ENCODE results near the gene SPIRE1.

The SPIRE1 gene

DNA sequence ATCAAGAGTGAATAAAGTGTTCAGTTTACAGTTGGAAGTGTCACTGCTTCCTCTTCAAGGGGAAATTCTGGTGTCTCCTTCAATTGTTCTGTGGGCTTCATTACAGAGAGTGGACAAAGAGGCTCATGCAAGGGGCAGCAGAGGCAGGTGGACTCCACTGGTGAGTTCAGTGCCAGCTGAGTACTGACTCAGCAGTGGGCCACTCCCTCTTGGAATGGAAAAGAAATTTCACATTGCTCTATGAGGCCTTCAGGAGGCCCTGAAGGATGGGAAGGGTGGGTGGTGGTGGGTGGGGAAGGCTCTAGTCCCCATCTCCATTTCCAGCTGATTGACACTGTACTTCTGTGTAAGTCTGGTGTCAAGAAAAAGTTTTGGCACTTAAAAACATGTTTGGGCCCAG lies 183.8 kb downstream of the SPIRE1 start:
- no peak for ATAC-seq

DNA sequence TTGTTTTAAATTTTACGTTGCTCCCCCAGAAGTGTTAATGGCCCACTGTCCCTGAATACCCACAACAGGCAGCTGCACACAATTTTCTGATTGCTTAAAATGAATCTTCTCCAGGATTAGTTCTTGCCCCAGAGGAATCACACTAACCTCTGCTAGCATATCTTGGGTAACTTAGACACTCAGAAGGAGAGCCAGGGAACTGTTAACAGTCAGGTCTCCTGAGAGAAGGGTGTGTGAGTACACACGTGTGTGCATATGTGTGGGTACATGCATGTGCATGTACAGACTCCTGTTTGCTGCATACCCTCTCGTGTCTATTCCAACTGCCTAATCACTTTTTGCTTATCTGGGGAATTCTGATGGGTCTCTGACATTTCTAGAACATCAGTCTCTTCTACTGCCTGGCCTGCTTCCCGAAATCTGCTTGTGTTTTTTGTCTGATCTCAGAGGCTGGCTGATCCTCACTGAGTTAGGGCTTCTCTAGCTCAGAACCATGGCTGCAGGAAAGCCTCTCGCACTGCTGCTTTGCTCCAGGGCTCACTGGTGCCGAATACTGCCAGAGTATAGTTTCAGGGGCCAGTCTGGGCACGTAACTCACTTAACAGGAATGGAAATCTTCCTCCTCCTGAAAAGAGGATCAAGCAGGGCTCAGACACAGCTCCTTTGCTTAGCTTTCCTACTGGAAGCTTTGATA lies 187.4 kb downstream of the SPIRE1 start:
- no peak for ATAC-seq
- TF ChIP-seq CREB5 (CRISPR knock-in tag; IDR thresholded peaks at IDR 0.05; ENCODE audit: low read depth) (no peak), ZNF8 (CRISPR knock-in tag; IDR thresholded peaks at IDR 0.05) (no peak), ARNTL (CRISPR knock-in tag; IDR thresholded peaks at IDR 0.05; ENCODE audit: borderline replicate concordance, low read depth) (no peak), ZFP30 (CRISPR knock-in tag; IDR thresholded peaks at IDR 0.05) (no peak), OSR1 (CRISPR knock-in tag; IDR thresholded peaks at IDR 0.05) (no peak), ESRRG (CRISPR knock-in tag; IDR thresholded peaks at IDR 0.05) (no peak)

More for the DNA sequence above, 183.8 kb downstream of the SPIRE1 start:
- no peak for TF ChIP-seq ZFP30 (CRISPR knock-in tag; IDR thresholded peaks at IDR 0.05)
- TF ChIP-seq, protein P1, sequence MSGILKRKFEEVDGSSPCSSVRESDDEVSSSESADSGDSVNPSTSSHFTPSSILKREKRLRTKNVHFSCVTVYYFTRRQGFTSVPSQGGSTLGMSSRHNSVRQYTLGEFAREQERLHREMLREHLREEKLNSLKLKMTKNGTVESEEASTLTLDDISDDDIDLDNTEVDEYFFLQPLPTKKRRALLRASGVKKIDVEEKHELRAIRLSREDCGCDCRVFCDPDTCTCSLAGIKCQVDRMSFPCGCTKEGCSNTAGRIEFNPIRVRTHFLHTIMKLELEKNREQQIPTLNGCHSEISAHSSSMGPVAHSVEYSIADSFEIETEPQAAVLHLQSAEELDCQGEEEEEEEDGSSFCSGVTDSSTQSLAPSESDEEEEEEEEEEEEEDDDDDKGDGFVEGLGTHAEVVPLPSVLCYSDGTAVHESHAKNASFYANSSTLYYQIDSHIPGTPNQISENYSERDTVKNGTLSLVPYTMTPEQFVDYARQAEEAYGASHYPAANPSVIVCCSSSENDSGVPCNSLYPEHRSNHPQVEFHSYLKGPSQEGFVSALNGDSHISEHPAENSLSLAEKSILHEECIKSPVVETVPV (CRISPR knock-in tag; IDR thresholded peaks at IDR 0.05): no peak

GRCh38 chr18:12468445-12468844 lies 189.5 kb downstream of the SPIRE1 start:
- TF ChIP-seq RARB (CRISPR knock-in tag; IDR thresholded peaks at IDR 0.05) (no peak), GLIS3 (CRISPR knock-in tag; IDR thresholded peaks at IDR 0.05) (no peak), CSDC2 (CRISPR knock-in tag; IDR thresholded peaks at IDR 0.05) (no peak)
- ATAC-seq: no peak

- ATAC-seq: no peak
- TF ChIP-seq ISL1 (CRISPR knock-in tag; IDR thresholded peaks at IDR 0.05): no peak
- no peak for TF ChIP-seq CSDC2 (CRISPR knock-in tag; IDR thresholded peaks at IDR 0.05)
- TF ChIP-seq ESRRG (CRISPR knock-in tag; IDR thresholded peaks at IDR 0.05): no peak
- no peak for TF ChIP-seq RARB (CRISPR knock-in tag; IDR thresholded peaks at IDR 0.05)
- TF ChIP-seq, protein P2, sequence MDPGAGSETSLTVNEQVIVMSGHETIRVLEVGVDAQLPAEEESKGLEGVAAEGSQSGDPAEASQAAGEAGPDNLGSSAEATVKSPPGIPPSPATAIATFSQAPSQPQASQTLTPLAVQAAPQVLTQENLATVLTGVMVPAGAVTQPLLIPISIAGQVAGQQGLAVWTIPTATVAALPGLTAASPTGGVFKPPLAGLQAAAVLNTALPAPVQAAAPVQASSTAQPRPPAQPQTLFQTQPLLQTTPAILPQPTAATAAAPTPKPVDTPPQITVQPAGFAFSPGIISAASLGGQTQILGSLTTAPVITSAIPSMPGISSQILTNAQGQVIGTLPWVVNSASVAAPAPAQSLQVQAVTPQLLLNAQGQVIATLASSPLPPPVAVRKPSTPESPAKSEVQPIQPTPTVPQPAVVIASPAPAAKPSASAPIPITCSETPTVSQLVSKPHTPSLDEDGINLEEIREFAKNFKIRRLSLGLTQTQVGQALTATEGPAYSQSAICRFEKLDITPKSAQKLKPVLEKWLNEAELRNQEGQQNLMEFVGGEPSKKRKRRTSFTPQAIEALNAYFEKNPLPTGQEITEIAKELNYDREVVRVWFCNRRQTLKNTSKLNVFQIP (CRISPR knock-in tag; IDR thresholded peaks at IDR 0.05; ENCODE audit: borderline replicate concordance, low read depth): no peak
- no peak for TF ChIP-seq PATZ1 (CRISPR knock-in tag; IDR thresholded peaks at IDR 0.05; ENCODE audit: borderline replicate concordance)
- TF ChIP-seq PPARA (CRISPR knock-in tag; IDR thresholded peaks at IDR 0.05; ENCODE audit: borderline replicate concordance): no peak
- no peak for TF ChIP-seq ZFP3 (CRISPR knock-in tag; IDR thresholded peaks at IDR 0.05)
- no peak for TF ChIP-seq OSR1 (CRISPR knock-in tag; IDR thresholded peaks at IDR 0.05)
- TF ChIP-seq ZC3H10 (CRISPR knock-in tag; IDR thresholded peaks at IDR 0.05): no peak
- TF ChIP-seq GLIS3 (CRISPR knock-in tag; IDR thresholded peaks at IDR 0.05): no peak
- no peak for TF ChIP-seq TOX (CRISPR knock-in tag; IDR thresholded peaks at IDR 0.05; ENCODE audit: borderline replicate concordance)
- TF ChIP-seq, protein P1 (CRISPR knock-in tag; IDR thresholded peaks at IDR 0.05): no peak
- TF ChIP-seq SNAI2 (CRISPR knock-in tag; IDR thresholded peaks at IDR 0.05): no peak
- no peak for TF ChIP-seq ARNTL (CRISPR knock-in tag; IDR thresholded peaks at IDR 0.05; ENCODE audit: borderline replicate concordance, low read depth)
- TF ChIP-seq BACH2 (CRISPR knock-in tag; IDR thresholded peaks at IDR 0.05; ENCODE audit: borderline replicate concordance): no peak
- TF ChIP-seq ZNF8 (CRISPR knock-in tag; IDR thresholded peaks at IDR 0.05): no peak
- TF ChIP-seq, protein P3, sequence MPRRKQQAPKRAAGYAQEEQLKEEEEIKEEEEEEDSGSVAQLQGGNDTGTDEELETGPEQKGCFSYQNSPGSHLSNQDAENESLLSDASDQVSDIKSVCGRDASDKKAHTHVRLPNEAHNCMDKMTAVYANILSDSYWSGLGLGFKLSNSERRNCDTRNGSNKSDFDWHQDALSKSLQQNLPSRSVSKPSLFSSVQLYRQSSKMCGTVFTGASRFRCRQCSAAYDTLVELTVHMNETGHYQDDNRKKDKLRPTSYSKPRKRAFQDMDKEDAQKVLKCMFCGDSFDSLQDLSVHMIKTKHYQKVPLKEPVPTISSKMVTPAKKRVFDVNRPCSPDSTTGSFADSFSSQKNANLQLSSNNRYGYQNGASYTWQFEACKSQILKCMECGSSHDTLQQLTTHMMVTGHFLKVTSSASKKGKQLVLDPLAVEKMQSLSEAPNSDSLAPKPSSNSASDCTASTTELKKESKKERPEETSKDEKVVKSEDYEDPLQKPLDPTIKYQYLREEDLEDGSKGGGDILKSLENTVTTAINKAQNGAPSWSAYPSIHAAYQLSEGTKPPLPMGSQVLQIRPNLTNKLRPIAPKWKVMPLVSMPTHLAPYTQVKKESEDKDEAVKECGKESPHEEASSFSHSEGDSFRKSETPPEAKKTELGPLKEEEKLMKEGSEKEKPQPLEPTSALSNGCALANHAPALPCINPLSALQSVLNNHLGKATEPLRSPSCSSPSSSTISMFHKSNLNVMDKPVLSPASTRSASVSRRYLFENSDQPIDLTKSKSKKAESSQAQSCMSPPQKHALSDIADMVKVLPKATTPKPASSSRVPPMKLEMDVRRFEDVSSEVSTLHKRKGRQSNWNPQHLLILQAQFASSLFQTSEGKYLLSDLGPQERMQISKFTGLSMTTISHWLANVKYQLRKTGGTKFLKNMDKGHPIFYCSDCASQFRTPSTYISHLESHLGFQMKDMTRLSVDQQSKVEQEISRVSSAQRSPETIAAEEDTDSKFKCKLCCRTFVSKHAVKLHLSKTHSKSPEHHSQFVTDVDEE (CRISPR knock-in tag; IDR thresholded peaks at IDR 0.05): no peak
- no peak for TF ChIP-seq TCF4 (CRISPR knock-in tag; IDR thresholded peaks at IDR 0.05; ENCODE audit: borderline replicate concordance)
- no peak for TF ChIP-seq ZNF565 (CRISPR knock-in tag; conservative IDR thresholded peaks at IDR 0.05; ENCODE audit: low read depth)
These were observed 193.2 kb downstream of the SPIRE1 start for GRCh38 chr18:12464731-12465130.
